Vagina (tissue), 2 donors: ENCODE results near the gene ZNF37A. TPM values are rescaled to one million over a fixed set of nuclear protein-coding genes. Genes with fewer than 3 reads are reported as not detected.
"Not testable (repeated sequence)": the region's sequence is repeated elsewhere in the genome, so short reads cannot be mapped to it uniquely, and the experiment has no call there.

Experiments
- DNase-seq, 2 donors: peaks; one replicate each; pipeline ENCODE4 v3.0.0-alpha.2; 2017; ENCODE audit errors: extremely low spot score in 2 of 2
- H3K27ac ChIP-seq: fragments of 200-600 bp; sonication (generic); one replicate; pipeline ENCODE4 v1.5.1; 2019
- H3K27me3 ChIP-seq: fragments of 200-600 bp; sonication (generic); one replicate; pipeline ENCODE4 v1.5.1; 2019
- H3K36me3 ChIP-seq, 2 donors: fragments of 200-600 bp; sonication (generic); one replicate each; pipeline ENCODE4 v1.5.1; 2017 to 2019
- H3K4me1 ChIP-seq: fragments of 200-600 bp; sonication (generic); one replicate; pipeline ENCODE4 v1.5.1; 2019
- H3K4me3 ChIP-seq, 2 donors: fragments of 200-600 bp; sonication (generic); 1 replicate in 1 of 2; 2 replicates in 1 of 2; pipeline ENCODE4 v1.5.1; 2016 to 2019
- H3K9me3 ChIP-seq: fragments of 200-600 bp; sonication (generic); one replicate; pipeline ENCODE4 v1.5.1; 2019
- CTCF ChIP-seq, 3 experiments: fragments of 450-650 bp in 2 of 3; fragments of 200-600 bp in 1 of 3; sonication (generic) in 1 of 3; IDR thresholded peaks; one replicate each; pipeline ENCODE4 v1.5.1; 2017 to 2019; ENCODE audit warnings: antibody characterized with exemption in 3 of 3, mild to moderate bottlenecking in 2 of 3, moderate library complexity in 2 of 3
- POLR2A ChIP-seq, 2 donors: fragments of 450-650 bp; IDR thresholded peaks; one replicate each; pipeline ENCODE4 v1.6.1; 2017; ENCODE audit warnings: antibody characterized with exemption in 2 of 2, mild to moderate bottlenecking in 2 of 2, moderate library complexity in 2 of 2
- POLR2AphosphoS5 ChIP-seq, 2 donors: sonication (generic); formaldehyde crosslinking; IDR thresholded peaks; one replicate each; pipeline ENCODE4 v1.9.0; 2017; ENCODE audit warnings: antibody characterized with exemption in 2 of 2, mild to moderate bottlenecking in 2 of 2, low read depth in 1 of 2; ENCODE audit not compliant: insufficient read depth in 1 of 2
- intact Hi-C: fragments of 100-400 bp; cut with DNase I; formaldehyde crosslinking; loops from one replicate; pipeline ENCODE4 v1.15.1; 2023
- total RNA-seq: library from RNA; depleted of rRNA; stranded (reverse); fragments of >200 nt; gene quantifications from one replicate; pipeline ENCODE4 v1.2.3, GENCODE V29; 2016

The ZNF37A gene
- 14.5 TPM for total RNA-seq

- peak in 1 of 2 donors; percentile 95 for DNase-seq
- peaks cover 0 to 32% of the 10 kb centered on the region in 2 donors for H3K36me3 ChIP-seq
- intact Hi-C loops: loop anchor here (10.0 kb wide), 1 partner anchor 120 kb away; the partner anchor contains the start of gene ZNF25
- H3K27ac ChIP-seq: peak within 1 kb of the TSS; percentile 87
- no peaks in the 10 kb centered on the region for H3K27me3 ChIP-seq
- H3K9me3 ChIP-seq: no peaks in the 10 kb centered on the region
- TF ChIP-seq POLR2A (IDR thresholded peaks at IDR 0.05) (no peak), POLR2AphosphoS5 (IDR thresholded peaks at IDR 0.05; ENCODE audit: insufficient read depth in 1 of 2, low read depth in 1 of 2) (peak; percentile 68 to 96), CTCF (IDR thresholded peaks at IDR 0.05) (no peak)
- peak within 1 kb of the TSS; percentile 67 to 90 for H3K4me3 ChIP-seq
- peaks cover 22% of the 10 kb centered on the region for H3K4me1 ChIP-seq
Measured at GRCh38 chr10:38094158-38094926, at the start of gene ZNF37A. ZNF37A (plus strand) TSS chr10:38094337; CDS start chr10:38096618, 2,281 bp downstream.

GRCh38 chr10:38045129-38045528 lies 49.0 kb upstream of the ZNF37A start:
- peaks cover 0 to 42% of the 10 kb centered on the region in 2 donors for H3K36me3 ChIP-seq
- H3K27ac ChIP-seq: no peak overlapping the region
- no peaks in the 10 kb centered on the region for H3K27me3 ChIP-seq
- intact Hi-C loops: no loop called here
- H3K4me1 ChIP-seq: no peaks in the 10 kb centered on the region
- TF ChIP-seq CTCF (IDR thresholded peaks at IDR 0.05) (no peak), POLR2AphosphoS5 (IDR thresholded peaks at IDR 0.05; ENCODE audit: insufficient read depth in 1 of 2, low read depth in 1 of 2) (no peak), POLR2A (IDR thresholded peaks at IDR 0.05) (no peak)
- H3K4me3 ChIP-seq: no peak overlapping the region
- no peaks in the 10 kb centered on the region for H3K9me3 ChIP-seq
- no peak for DNase-seq

- Histone ChIP-seq H3K4me3 (no peak overlapping the region), H3K27ac (no peak overlapping the region), H3K27me3 (no peaks in the 10 kb centered on the region), H3K9me3 (no peaks in the 10 kb centered on the region), H3K36me3 (peaks cover 0 to 45% of the 10 kb centered on the region in 2 donors), H3K4me1 (no peaks in the 10 kb centered on the region)
- intact Hi-C loops: no loop called here
- TF ChIP-seq POLR2A (IDR thresholded peaks at IDR 0.05) (no peak), CTCF (IDR thresholded peaks at IDR 0.05) (no peak), POLR2AphosphoS5 (IDR thresholded peaks at IDR 0.05; ENCODE audit: insufficient read depth in 1 of 2, low read depth in 1 of 2) (no peak)
- no peak for DNase-seq
Measured at GRCh38 chr10:38047666-38048065, 46.5 kb upstream of the ZNF37A start.

GRCh38 chr10:38050212-38050611 lies 43.9 kb upstream of the ZNF37A start:
- no peak for DNase-seq
- no peak for TF ChIP-seq POLR2AphosphoS5 (IDR thresholded peaks at IDR 0.05; ENCODE audit: insufficient read depth in 1 of 2, low read depth in 1 of 2)
- TF ChIP-seq POLR2A (IDR thresholded peaks at IDR 0.05): no peak
- TF ChIP-seq CTCF (IDR thresholded peaks at IDR 0.05): no peak
- H3K36me3 ChIP-seq: peaks cover 4 to 49% of the 10 kb centered on the region in 2 donors
- H3K4me1 ChIP-seq: no peaks in the 10 kb centered on the region
- intact Hi-C loops: no loop called here
- H3K27ac ChIP-seq: no peak overlapping the region
- H3K4me3 ChIP-seq: no peak overlapping the region
- H3K27me3 ChIP-seq: no peaks in the 10 kb centered on the region
- peaks cover 10% of the 10 kb centered on the region for H3K9me3 ChIP-seq

GRCh38 chr10:38054361-38054797 lies 39.8 kb upstream of the ZNF37A start:
- peaks cover 4 to 75% of the 10 kb centered on the region in 2 donors for H3K36me3 ChIP-seq

GRCh38 chr10:38055274-38055894 lies 38.8 kb upstream of the ZNF37A start:
- intact Hi-C loops, H3K4me3 ChIP-seq, H3K4me1 ChIP-seq, DNase-seq, H3K27ac ChIP-seq, H3K27me3 ChIP-seq: not testable (repeated sequence)
- Histone ChIP-seq H3K36me3 (peaks cover 4 to 76% of the 10 kb centered on the region in 2 donors), H3K9me3 (peaks cover 19% of the 10 kb centered on the region)

More at GRCh38 chr10:38054361-38054797, 39.8 kb upstream of the ZNF37A start:
- no peak for DNase-seq
- H3K4me3 ChIP-seq: no peak overlapping the region
- H3K4me1 ChIP-seq: no peaks in the 10 kb centered on the region
- TF ChIP-seq POLR2A (IDR thresholded peaks at IDR 0.05): no peak
- no peak for TF ChIP-seq POLR2AphosphoS5 (IDR thresholded peaks at IDR 0.05; ENCODE audit: insufficient read depth in 1 of 2, low read depth in 1 of 2)
- TF ChIP-seq CTCF (IDR thresholded peaks at IDR 0.05): no peak
- no peaks in the 10 kb centered on the region for H3K27me3 ChIP-seq
- intact Hi-C loops: no loop called here
- H3K27ac ChIP-seq: no peak overlapping the region
- H3K9me3 ChIP-seq: peaks cover 19% of the 10 kb centered on the region

- H3K36me3 ChIP-seq, H3K4me1 ChIP-seq, intact Hi-C loops: not testable (repeated sequence)
Measured at GRCh38 chr10:38069663-38070062, 24.5 kb upstream of the ZNF37A start.

More at GRCh38 chr10:38069663-38070062, 24.5 kb upstream of the ZNF37A start:
- not testable (repeated sequence) for DNase-seq, H3K27me3 ChIP-seq, H3K27ac ChIP-seq, H3K4me3 ChIP-seq, H3K9me3 ChIP-seq
